Activated CD4-positive, alpha-beta T cell treated with anti-CD3 and anti-CD28 coated beads, Interleukin-2, amount 10 ng/mL, durations not matched to agents 7 days and 5 days (primary cell): ENCODE data around the gene C4orf50. TPM values are rescaled to one million over a fixed set of nuclear protein-coding genes. Genes with fewer than 3 reads are reported as not detected.
"Not testable (repeated sequence)": the region's sequence is repeated elsewhere in the genome, so short reads cannot be mapped to it uniquely, and the experiment has no call there.

Experiments
- CTCF ChIA-PET: fragments of 350-600 bp; sonication (Branson Sonifier 250); formaldehyde crosslinking; loops from one replicate; lab custom pipeline; 2021; ENCODE audit warnings: antibody characterized with exemption; lab: Charles Lee
- POLR2A ChIA-PET: fragments of 350-600 bp; sonication (Branson Sonifier 250); formaldehyde crosslinking; loops from one replicate; lab custom pipeline; 2021; ENCODE audit warnings: antibody characterized with exemption; lab: Charles Lee
- DNase-seq: peaks from one replicate; pipeline ENCODE4 v3.0.0-alpha.2; 2020
- H3K27ac Mint-ChIP-seq: one replicate; pipeline ENCODE4 v1.8.0; 2021; ENCODE audit warnings: mild to moderate bottlenecking, moderate library complexity, mixed read lengths
- H3K27me3 Mint-ChIP-seq: one replicate; pipeline ENCODE4 v1.8.0; 2021; ENCODE audit warnings: mixed read lengths
- H3K36me3 Mint-ChIP-seq: one replicate; pipeline ENCODE4 v1.8.0; 2021; ENCODE audit warnings: low read depth, mixed read lengths
- H3K4me1 Mint-ChIP-seq: one replicate; pipeline ENCODE4 v1.8.0; 2021; ENCODE audit warnings: mixed read lengths
- H3K4me3 Mint-ChIP-seq: one replicate; pipeline ENCODE4 v1.8.0; 2021; ENCODE audit warnings: mild to moderate bottlenecking, moderate library complexity, mixed read lengths
- H3K9me3 Mint-ChIP-seq: one replicate; pipeline ENCODE4 v1.8.0; 2021; ENCODE audit warnings: mixed read lengths
- total RNA-seq, 2 experiments: library from RNA; stranded (reverse); gene quantifications; one replicate each; pipeline ENCODE4 v1.2.3, GENCODE V29; 2021

C4orf50 gene
- total RNA-seq, 2 experiments from 2014 or later = 0.21 to 0.27 TPM

DNA sequence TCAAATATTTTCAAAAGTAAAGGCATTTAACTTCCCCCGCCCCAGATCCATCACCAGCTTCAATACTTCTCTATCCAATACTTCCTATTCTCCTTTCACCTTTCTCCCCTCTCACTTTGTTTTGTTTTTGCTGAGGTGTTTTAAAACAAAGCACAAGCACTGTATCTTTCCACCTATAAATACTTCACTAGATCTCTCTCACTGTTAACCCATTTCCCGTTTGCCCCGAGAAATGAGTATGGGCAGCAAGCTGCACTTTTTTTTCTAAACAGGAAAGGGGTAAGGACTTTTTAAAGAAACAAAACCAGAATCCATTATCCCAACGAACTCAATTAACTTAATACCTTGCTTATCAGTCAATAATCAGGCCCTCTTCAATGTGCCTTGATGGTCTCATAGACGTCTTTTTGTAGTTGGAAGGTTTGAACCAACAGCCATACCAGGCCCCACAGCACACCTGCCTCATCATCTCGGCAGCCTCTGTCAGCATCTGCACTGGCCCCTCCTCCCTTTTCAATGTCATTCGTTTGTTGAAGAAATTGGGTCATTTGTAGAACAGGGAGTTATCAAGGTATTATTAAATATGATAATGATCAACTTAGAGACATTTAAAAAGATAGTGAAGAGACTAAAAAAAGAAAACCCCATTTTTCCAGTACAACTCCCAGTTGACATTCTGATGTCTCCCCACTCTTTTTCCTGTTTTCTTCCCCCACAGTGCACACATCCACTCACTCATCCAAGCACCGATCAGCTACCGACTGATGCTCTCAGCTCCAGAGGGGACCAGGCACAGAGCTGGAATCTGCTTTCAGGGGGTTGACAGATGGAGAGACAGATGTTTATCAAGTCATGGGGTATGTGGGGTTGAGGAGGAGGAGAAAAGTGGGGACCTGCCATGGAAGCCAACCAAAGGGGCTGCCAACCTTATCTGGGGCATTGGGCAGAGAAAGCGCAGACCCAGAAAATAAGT, 151.1 kb downstream of the C4orf50 start:
- no peak overlapping the region for H3K4me3 Mint-ChIP-seq
- no peaks in the 10 kb centered on the region for H3K36me3 Mint-ChIP-seq
- peaks cover 54% of the 10 kb centered on the region for H3K4me1 Mint-ChIP-seq
- ChIA-PET POLR2A (no interaction called here), CTCF (no interaction called here)
- H3K9me3 Mint-ChIP-seq = no peaks in the 10 kb centered on the region
- peaks cover 5% of the 10 kb centered on the region for H3K27me3 Mint-ChIP-seq
- peak overlapping the region; percentile 4 for H3K27ac Mint-ChIP-seq
- no peak for DNase-seq

DNA sequence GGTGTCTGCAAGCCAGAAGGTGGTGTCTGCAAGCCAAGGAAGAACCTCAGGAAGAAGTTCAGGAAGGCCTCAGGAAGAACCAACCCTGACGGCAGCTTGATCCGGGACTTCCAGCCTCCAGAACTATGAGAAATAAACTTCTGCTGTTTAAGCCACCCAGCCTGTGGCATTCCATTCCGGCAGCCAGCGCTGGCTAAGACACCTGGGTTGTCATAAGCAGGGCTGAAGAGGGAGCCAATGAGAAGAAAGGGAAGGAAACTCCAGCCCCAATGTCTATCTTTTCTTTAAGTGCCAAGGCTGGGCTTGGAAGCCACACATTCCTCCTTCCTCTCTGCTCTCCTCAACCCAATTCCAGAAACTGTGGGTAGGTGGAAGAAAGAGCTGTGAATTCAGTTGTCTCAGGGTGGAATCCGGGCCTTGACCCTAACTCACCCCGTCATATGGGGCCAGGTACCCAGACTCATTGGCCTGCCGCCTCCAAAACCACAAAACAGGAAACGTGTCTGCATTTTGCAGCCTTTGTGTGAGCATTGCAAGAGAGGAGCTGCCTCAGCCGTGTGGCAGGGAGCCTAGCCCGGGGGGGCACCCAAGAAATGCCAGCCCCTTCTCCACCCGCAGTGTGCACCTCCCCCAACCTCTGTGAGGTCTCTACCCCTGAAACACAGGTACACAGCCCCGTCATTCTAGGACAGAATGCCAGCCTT, 152.2 kb downstream of the C4orf50 start:
- H3K9me3 Mint-ChIP-seq = no peaks in the 10 kb centered on the region
- ChIA-PET CTCF (no interaction called here), POLR2A (interaction anchor here (0.6 kb wide), 1 partner anchor 1162 kb away, joined by 3 read pairs; no protein-coding TSS in a partner anchor)
- peak; percentile 31 for DNase-seq
- no peaks in the 10 kb centered on the region for H3K36me3 Mint-ChIP-seq
- peaks cover 52% of the 10 kb centered on the region for H3K4me1 Mint-ChIP-seq
- H3K27me3 Mint-ChIP-seq = peaks cover 5% of the 10 kb centered on the region
- peak overlapping the region; percentile 47 for H3K27ac Mint-ChIP-seq
- H3K4me3 Mint-ChIP-seq = no peak overlapping the region

DNA sequence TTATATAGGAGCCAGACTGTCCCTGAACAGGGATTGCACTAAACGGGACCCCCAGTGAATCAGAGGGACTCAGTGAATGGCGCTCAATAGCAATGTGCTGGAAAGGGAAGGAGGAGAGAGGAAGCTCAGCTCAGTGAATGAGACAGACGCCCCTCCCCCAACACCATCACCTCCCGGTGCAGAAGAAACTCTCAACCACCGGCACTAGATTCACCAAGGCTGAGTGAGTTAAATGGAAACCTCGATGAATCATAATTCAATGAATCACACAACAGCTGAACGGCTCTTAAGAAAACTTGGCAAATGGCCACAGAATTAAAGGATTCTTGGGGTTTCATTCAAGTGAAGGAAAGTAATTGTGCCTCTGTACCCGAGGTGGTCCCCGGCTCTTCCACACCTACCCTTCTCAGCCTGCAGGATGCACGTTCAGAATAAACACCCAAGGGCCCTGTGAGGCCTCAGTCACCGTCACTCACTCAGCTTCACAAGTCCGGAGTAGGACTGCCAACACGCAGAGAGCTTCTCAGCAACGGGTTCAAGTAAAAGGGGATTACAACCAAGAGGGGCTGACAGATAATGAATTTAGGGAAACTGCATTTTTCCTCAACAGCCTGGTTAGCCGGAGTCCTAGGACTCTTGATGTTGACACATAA, 154.6 kb downstream of the C4orf50 start:
- H3K4me1 Mint-ChIP-seq = peaks cover 42% of the 10 kb centered on the region

DNA sequence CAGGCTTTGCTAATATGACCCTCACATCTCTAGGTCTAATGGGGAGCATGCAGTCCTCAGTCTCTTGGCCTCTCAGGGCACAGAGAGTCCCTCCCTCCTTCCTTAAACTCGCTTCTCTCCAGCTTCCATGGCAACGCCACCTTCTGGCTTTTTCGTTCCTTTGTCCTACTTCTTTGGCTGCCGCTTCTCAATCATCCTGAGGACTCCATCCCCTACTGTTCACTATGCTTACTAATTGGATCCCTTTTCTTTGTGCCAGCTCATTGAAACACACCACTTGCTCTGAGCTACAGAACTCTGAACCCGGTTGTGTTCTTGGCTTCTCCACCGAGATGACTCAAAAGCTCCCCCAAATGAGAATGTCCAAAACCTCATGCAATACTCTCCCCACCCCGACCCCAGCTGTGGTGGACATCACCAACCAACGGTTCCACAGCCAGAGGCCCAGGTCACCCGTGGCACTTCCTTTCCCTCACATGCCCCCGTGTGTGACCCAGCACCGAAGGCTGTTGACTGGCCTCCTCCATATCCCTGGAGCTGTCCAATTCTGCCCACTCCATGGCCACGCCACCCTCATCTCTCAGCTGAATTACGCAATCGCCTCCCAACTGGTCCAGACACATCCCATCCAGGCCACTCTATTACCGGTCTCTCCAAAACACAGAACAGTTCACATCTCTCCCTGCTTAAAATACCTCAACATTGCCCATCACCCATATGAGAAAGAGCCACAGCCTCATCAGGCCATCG, 160.0 kb downstream of the C4orf50 start:
- ChIA-PET CTCF (no interaction called here), POLR2A (no interaction called here)
- H3K27me3 Mint-ChIP-seq = no peaks in the 10 kb centered on the region
- H3K27ac Mint-ChIP-seq = no peak overlapping the region
- H3K9me3 Mint-ChIP-seq = no peaks in the 10 kb centered on the region
- H3K4me3 Mint-ChIP-seq = no peak overlapping the region
- no peaks in the 10 kb centered on the region for H3K36me3 Mint-ChIP-seq
- no peak for DNase-seq
- H3K4me1 Mint-ChIP-seq = peaks cover 3% of the 10 kb centered on the region

More for the DNA sequence above, 154.6 kb downstream of the C4orf50 start:
- ChIA-PET CTCF (interaction anchor here (1.0 kb wide), 1 partner anchor 26 kb away, joined by 3 read pairs; no protein-coding TSS in a partner anchor), POLR2A (interaction anchor here (0.5 kb wide), 1 partner anchor 464 kb away, joined by 3 read pairs; no protein-coding TSS in a partner anchor)
- peak; percentile 61 for DNase-seq
- no peaks in the 10 kb centered on the region for H3K9me3 Mint-ChIP-seq
- H3K4me3 Mint-ChIP-seq = no peak overlapping the region
- peaks cover 3% of the 10 kb centered on the region for H3K27me3 Mint-ChIP-seq
- no peaks in the 10 kb centered on the region for H3K36me3 Mint-ChIP-seq
- H3K27ac Mint-ChIP-seq = peak overlapping the region; percentile 3

DNA sequence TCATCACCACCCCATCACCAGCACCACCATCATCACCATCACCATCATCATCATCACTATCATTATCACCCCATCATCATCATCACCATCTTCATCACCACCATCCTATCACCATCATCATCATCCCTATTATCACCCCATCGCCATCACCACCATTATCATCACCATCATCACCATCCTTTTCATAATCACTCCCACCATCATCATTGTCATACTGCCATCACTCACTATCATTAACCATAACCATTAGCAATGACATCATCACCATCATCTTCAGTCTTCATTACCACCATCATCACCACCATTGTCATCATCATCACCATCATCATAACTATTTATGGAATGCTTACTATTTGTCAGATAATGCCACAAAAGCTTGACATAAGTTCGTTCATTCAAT, 161.0 kb downstream of the C4orf50 start:
- Mint-ChIP-seq H3K9me3 (no peaks in the 10 kb centered on the region), H3K4me3 (no peak overlapping the region), H3K4me1 (no peaks in the 10 kb centered on the region), H3K27ac (no peak overlapping the region), H3K36me3 (no peaks in the 10 kb centered on the region), H3K27me3 (no peaks in the 10 kb centered on the region)
- CTCF ChIA-PET = no interaction called here
- DNase-seq = no peak
- POLR2A ChIA-PET = no interaction called here

DNA sequence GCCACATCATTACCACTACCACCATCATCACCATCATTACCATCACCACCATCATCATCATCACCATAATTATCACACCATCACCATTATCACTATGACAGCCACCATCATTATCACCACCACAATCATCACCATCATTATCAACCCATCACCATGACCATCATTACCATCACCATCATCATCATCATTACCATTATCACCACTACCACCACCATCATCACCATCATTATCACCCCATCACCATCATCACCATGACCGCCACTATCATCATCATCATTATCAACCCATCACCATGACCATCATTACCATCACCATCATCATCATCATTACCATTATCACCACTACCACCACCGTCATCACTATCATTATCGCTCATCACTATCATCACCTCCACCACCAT, 161.9 kb downstream of the C4orf50 start:
- H3K27me3 Mint-ChIP-seq, H3K36me3 Mint-ChIP-seq, H3K27ac Mint-ChIP-seq, POLR2A ChIA-PET, CTCF ChIA-PET, DNase-seq, H3K4me1 Mint-ChIP-seq, H3K9me3 Mint-ChIP-seq, H3K4me3 Mint-ChIP-seq: not testable (repeated sequence)

DNA sequence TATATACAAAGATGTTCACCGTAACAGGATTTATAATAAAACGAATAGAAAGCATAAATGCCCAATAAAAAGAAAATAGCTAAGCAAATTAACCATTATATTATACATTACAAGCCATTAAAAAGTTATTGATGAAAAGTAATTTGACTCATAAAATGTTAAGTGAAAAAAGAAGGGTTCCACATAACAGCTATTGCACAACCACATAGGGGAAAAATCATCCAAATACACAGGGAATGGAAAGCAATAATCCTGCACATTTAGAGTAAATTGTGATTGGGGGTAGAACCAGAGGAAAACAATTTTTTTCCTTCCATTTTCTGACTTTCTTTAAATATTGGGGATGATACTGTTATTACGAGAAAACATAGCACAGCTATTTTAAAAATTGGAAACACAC, 163.3 kb downstream of the C4orf50 start:
- no peaks in the 10 kb centered on the region for H3K27me3 Mint-ChIP-seq
- H3K4me3 Mint-ChIP-seq = no peak overlapping the region
- no peaks in the 10 kb centered on the region for H3K4me1 Mint-ChIP-seq
- no peaks in the 10 kb centered on the region for H3K9me3 Mint-ChIP-seq
- DNase-seq = no peak
- ChIA-PET POLR2A (no interaction called here), CTCF (interaction anchor here (0.7 kb wide), 1 partner anchor 67 kb away, joined by 4 read pairs; no protein-coding TSS in a partner anchor)
- no peak overlapping the region for H3K27ac Mint-ChIP-seq
- no peaks in the 10 kb centered on the region for H3K36me3 Mint-ChIP-seq

DNA sequence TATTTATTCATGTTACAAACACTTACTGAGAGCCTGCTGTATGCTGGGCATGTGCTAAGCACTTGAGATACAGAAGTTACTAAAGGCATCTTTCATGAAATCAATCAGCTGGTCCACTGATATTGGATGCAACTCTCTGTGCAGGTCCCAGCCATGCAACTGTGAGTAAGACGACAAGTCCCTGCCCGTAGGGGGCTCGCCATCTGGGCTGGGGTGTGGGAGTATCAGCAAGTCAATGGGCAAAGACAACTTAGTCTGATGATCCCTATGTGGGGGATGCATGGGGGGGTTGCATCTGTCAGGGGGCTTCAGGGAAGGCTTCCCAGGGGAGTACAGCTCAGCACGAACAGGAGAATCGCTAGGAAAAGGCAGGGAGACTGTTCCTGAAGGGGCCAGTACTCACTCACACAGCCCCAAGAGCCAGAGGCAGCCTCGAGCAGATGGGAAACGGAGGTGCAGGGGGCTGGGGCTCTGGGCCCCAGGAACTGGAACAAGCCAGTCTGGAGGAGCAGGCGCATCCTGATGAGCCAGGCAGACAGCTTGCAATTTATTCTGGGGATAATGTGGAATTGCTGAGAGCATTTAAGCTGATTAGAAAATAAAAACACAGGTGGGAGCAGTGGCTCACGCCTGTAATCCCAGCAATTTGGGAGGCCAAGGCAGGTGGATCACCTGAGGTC, 165.6 kb downstream of the C4orf50 start:
- no peaks in the 10 kb centered on the region for H3K36me3 Mint-ChIP-seq
- ChIA-PET CTCF (no interaction called here), POLR2A (no interaction called here)
- H3K27ac Mint-ChIP-seq = no peak overlapping the region
- no peaks in the 10 kb centered on the region for H3K9me3 Mint-ChIP-seq
- no peaks in the 10 kb centered on the region for H3K4me1 Mint-ChIP-seq
- no peak overlapping the region for H3K4me3 Mint-ChIP-seq
- H3K27me3 Mint-ChIP-seq = peaks cover 6% of the 10 kb centered on the region
- DNase-seq = no peak

DNA sequence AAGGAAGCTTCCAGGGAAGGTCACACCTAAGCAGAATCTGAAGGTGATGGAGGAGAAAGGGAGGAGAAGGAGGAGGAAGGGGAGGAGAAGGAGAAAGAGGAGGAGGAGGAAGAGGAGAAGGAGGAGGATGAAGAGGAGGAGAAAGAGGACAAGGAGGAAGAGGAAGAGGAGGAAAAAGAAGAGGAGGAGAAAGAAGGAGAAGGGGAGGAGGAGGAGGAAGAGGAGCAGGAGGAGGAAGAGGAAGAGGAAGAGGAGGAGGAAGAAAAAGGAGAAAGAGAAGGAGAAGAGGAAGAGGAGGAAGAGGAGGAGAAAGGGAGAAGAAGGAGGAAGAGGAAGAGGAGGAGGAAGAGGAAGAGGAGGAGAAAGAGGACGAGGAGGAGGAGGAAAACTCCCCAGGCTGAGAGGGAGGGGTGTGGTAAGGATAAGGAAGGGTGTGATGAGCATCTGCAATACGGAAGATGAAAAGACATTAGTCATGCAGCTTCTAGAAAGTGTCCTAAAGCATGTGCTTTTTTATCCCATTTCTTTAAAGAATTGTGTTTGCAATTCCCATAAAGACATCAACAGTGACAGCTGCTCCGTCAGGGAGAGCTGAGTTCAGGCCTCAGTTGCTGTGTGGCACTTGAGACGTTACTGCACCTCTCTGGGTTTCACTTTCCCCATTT, 166.5 kb downstream of the C4orf50 start:
- peaks cover 8% of the 10 kb centered on the region for H3K27me3 Mint-ChIP-seq
- H3K4me3 Mint-ChIP-seq = no peak overlapping the region
- H3K4me1 Mint-ChIP-seq = no peaks in the 10 kb centered on the region
- no peaks in the 10 kb centered on the region for H3K36me3 Mint-ChIP-seq
- no peak for DNase-seq
- ChIA-PET POLR2A (no interaction called here), CTCF (no interaction called here)
- no peak overlapping the region for H3K27ac Mint-ChIP-seq
- H3K9me3 Mint-ChIP-seq = no peaks in the 10 kb centered on the region
